ENCODE data around the gene LYSMD2.

GRCh38 chr15:51675234-51675633 is 62.2 kb downstream of the LYSMD2 start:
- TF ChIP-seq CTCF (IDR thresholded peaks at IDR 0.05) (no peak), POLR2A (IDR thresholded peaks at IDR 0.05) (no peak)

All from Peyer's patch (tissue), 4 donors.